Lower leg skin (tissue), 3 donors: ENCODE data around the gene MACROD1.

ENCODE experiments used
- POLR2A ChIP-seq, 2 donors: fragments of 450-650 bp; IDR thresholded peaks; one replicate each; pipeline ENCODE4 v1.6.1; 2016 to 2017; ENCODE audit warnings: antibody characterized with exemption in 2 of 2, mild to moderate bottlenecking in 1 of 2, moderate library complexity in 1 of 2
- TF ChIP-seq, protein P1 (sequence below), 3 donors: fragments of 450-650 bp; IDR thresholded peaks; one replicate each; pipeline ENCODE4 v1.5.1; 2016; ENCODE audit warnings: antibody characterized with exemption in 3 of 3, mild to moderate bottlenecking in 3 of 3, moderate library complexity in 2 of 3

DNA sequence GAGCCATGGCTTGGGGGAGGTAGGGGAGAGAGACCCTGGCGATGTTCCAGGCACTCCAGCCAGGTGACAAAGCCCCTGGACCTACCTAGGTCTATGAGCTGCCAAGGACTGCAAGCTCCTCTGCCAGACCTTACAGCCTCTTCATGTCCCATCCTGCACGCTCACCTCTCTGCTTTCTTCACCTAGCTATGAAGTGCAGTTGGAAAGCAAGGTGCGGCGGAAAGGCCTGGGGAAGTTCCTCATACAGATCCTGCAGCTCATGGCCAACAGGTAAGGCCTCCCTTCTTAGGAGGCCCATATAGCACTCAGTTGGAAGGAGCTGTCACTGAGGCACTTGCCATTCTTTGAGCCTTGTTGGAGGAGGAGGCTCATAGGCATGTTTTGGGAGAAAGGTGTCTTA lies 213.3 kb downstream of the MACROD1 start:
- TF ChIP-seq, protein P1, sequence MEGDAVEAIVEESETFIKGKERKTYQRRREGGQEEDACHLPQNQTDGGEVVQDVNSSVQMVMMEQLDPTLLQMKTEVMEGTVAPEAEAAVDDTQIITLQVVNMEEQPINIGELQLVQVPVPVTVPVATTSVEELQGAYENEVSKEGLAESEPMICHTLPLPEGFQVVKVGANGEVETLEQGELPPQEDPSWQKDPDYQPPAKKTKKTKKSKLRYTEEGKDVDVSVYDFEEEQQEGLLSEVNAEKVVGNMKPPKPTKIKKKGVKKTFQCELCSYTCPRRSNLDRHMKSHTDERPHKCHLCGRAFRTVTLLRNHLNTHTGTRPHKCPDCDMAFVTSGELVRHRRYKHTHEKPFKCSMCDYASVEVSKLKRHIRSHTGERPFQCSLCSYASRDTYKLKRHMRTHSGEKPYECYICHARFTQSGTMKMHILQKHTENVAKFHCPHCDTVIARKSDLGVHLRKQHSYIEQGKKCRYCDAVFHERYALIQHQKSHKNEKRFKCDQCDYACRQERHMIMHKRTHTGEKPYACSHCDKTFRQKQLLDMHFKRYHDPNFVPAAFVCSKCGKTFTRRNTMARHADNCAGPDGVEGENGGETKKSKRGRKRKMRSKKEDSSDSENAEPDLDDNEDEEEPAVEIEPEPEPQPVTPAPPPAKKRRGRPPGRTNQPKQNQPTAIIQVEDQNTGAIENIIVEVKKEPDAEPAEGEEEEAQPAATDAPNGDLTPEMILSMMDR (IDR thresholded peaks at IDR 0.05) = no peak
- no peak for TF ChIP-seq POLR2A (IDR thresholded peaks at IDR 0.05)
